ENCODE measurements around the gene VWA3B.
"Not testable (repeated sequence)": the region's sequence is repeated elsewhere in the genome, so short reads cannot be mapped to it uniquely, and the experiment has no call there.

Gene VWA3B

DNA sequence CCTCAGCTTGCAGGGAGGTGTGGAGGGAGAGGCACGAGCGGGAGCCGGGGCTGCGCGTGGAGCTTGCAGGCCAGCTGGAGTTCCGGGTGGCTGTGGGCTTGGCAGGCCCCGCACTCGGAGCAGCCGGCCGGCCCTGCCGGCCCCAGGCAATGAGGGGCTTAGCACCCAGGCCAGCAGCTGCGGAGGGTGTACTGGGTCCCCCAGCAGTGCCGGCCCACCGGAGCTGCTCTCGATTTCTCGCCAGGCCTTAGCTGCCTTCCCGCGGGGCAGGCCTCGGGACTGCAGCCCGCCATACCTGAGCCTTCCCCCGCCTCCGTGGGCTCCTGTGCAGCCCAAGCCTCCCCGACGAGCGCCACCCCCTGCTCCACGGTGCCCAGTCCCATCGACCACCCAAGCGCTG, 52.0 kb downstream of the VWA3B start:
- DNase-seq = not testable (repeated sequence)

DNA sequence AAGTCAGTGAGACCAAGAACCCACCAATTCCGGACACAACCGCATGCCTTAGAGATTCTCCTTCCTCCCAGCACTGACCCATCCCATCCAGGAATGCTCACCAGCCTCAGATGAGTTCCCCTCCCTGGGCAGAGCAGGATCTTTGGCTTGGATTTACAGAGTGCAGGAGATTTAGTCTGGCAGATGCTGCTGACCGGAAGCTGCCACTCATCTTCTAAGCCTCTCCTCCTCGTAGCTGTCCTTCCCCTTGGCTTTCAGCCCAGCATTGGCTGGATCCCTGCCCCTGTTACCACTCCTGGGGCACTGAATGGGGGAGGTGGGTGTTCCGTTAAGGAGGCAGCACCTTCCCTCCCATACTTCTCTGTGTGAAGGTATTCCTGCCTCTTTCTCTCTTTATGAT, 53.2 kb downstream of the VWA3B start:
- DNase-seq = peak; percentile 49 to 61

DNA sequence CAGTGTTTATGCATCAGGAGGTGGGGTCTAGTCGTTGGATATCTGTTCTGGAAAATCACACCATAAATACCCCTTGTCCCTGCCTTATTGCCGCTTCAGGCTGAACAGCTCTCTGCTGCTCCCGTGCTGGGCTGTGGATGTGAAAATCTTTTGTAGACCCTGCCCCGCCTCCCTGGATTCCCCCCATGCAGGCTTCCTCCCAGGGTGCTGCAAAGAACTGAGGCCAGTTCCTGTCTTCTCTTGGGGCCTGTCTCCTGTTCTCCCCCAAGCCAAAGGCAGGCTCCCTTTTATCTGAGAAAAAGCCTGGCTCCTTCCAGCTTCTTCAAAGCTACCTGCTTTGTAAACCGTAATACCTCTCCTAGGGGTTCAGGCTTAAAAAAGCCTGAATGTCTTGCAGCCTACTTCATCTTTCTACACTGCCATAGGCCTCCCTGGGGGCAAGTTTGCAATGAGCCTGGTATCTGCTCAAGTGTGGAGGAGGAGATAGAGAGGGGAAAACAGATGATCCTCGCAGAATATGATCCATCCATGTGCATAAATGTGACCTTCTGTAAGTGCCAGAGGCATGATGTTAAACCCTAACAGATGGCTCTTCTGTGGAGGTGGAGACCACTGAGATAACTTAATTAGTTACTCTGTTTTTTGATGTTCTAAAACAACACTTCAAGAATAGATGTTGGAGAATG, 55.3 kb downstream of the VWA3B start:
- DNase-seq = peak; percentile 88 to 95

DNA sequence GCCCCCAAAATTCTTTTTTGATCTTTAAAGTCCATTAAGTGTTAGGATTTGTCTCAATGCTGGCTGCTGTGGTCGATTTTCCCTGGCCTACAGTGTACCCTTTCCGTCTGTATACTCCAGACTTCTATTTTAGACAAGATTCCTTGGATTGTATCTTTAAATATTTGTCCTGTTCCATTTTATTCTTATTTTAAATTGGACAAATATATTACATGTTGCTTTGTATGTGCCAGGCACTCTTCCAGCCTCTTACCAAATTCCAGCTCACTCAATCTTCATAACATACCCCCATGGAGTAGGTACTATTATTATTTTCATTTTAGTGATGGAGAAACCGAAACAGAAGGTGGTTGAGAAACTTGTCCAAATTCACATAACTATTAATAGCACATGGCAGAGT, 58.1 kb downstream of the VWA3B start:
- DNase-seq = no peak

DNA sequence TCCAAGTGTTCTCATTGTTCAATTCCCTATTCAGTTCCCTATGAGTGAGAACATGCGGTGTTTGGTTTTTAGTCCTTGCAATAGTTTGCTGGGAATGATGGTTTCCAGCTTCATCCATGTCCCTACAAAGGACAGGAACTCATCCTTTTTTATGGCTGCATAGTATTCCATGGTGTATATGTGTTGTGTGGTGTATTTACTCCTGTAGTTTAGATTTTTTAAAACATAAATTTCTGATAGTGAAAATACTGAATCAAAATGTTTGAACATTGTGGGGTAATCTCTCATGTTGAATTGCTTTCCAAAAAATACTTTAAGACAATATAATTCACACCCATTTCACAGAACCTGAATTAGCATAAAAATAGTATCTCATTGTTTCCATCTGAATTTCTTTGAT, 60.9 kb downstream of the VWA3B start:
- DNase-seq = not testable (repeated sequence)

DNA sequence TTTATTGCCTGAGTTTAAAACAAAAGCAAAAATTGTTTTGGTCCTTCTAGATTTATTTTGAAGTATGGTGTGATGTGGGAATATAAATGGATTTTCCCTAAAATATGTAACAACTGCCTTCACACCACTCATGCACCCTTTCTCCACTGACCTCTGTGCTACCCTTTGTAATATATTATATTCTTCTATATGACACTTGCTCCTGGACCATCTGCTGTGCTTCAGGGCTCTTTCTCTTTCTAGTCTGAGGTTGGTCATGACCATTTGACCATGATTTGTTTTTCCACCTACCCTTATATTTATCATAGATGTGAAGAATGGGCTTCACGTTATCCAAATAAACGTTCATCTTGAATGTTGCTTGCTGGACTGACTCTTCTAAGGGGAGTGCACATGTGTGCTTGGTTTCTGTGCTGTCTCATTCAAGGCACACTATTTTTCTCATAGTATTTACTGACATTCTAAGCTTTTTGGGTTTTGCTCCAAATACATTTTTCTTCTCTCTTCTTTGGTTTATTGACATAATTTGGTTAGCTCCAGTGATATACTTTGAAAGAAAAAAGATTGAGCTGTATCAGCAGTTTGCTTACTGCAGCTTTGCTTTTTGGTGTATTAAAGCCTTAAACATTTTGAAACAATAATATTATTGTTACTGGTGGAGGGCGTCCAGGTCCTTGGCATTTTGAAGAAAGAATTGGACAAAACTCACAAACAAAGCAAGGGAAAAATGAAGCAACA, 61.8 kb downstream of the VWA3B start:
- DNase-seq = no peak

DNA sequence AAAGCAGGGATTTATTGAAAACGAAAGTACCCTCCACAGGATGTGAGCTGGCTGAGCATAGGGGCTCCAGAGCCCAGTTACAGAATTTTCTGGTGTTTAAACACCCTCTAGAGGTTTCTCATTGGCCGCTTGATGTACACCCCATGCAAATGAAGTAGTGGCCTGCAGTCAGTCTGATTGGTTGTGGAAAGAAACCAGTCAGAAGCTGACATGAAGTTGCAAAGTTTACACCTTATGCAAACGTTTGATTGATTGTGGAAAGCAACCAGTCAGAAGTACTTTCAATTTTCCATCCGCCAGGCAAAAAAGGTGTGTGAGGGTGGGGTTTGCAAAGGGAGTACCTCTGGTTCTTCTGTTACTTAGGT, 62.3 kb downstream of the VWA3B start:
- no peak for DNase-seq

DNA sequence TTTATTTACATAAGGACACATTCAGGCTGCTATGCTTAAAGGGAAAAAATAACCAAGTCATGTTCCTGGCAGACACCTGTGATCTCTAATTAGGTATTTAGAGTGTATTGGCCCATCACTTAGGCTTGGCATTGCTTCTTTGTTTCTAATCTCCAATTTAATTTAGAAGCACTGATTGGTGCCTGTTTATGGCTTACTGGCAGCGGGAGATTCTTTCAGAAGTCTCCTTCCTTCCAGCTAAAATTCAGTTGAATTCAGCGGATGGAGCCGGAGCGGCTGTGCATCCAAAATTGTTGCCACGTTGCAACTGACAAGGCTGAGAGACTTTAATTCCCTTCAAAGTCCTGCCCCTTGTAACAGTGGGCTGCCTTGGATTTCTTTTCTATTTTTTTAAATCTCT, 66.5 kb downstream of the VWA3B start:
- no peak for DNase-seq

DNA sequence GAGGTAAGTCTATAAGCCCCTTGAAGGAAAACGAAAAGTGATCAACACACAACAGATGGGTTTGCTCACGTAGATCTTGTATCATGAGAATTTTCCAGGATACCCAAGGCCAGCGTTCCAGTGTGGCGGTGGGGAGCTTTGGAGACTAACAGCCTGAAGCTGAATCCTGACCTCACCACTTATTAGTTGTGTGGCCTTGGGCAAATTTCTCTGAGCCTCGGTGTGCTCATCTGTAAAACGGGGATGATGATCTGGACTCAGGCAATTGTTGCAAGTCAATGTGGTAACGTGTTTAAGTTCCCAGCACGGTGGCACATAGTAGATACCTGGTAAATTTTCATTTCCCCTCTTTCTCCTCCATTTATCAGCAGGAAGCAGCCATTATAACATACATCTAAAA, 68.3 kb downstream of the VWA3B start:
- no peak for DNase-seq

DNA sequence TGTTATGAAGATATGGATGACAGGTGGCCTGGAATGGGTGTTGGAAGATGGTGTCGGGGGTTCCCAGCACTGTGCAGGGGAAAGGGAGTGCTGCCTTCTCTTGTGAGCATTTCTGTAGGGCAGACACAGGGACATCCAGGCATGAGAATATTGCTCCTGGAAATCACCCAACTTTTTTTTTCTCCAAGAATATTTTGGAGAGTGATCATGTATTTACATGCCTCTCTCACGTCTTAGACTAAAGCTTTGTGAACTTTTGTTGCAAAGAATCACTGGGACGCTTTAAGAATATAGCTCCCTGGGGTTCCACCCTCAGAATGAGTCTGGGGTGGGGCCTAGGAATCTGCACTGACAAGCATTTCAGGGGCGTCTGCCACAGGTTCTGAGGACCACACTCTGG, 68.7 kb downstream of the VWA3B start:
- no peak for DNase-seq

DNA sequence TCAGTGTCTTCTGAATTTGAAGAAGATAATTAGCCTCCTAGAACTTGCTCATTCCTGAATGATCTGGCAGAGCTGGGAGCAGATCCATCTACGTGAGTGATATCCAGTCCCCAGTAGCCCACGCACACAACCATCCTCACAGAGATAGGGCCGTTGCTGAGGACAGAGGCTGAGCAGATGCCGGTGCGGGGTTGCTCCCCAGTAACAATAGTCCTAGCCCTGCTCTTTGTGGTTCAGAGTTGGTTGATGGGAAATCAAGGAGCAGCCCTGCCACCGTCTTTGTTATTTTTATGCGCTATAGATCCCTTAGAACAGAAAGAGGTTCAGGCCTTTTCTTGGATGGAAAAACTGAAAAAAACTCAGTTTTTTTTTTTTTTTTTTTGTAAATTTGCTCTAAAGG, 69.3 kb downstream of the VWA3B start:
- no peak for DNase-seq

DNA sequence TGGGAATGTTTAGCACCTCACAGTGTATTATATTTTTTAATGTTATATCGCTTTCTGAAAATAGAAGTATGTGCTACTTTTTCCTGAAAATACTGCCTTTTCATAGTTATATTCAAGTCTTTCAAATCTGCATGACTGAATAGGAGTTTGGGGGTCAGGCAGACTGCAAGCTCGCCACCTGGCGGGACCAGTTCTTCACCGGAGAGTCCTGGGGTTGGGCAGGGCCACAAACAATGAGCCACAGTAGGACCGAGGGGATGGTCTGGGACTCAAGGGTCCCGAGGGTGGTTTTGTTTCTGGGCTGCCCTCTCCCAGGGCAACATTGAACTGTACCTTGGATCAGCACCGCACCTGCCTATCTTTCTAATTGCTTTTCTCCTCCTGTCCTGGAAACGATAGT, 70.6 kb downstream of the VWA3B start:
- no peak for DNase-seq

DNA sequence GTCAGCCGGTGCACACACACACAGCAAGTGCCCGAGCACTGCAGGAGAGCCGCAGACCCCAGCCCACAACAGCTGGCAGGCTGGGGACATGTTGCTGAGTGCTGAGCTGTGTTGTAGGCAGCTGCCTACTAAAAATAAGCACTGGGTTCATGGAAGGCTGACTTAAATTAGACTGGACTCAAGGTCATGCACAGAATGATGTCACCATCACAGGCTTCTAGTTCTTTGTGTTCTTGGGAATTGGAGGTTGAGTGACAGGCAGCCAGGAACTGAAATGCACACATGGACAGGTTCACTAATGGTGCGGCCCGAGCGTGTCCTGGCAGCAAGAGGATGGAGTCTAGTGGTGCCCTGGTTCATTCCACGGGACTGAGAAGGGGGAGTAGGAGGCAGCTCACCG, 71.3 kb downstream of the VWA3B start:
- no peak for DNase-seq

DNA sequence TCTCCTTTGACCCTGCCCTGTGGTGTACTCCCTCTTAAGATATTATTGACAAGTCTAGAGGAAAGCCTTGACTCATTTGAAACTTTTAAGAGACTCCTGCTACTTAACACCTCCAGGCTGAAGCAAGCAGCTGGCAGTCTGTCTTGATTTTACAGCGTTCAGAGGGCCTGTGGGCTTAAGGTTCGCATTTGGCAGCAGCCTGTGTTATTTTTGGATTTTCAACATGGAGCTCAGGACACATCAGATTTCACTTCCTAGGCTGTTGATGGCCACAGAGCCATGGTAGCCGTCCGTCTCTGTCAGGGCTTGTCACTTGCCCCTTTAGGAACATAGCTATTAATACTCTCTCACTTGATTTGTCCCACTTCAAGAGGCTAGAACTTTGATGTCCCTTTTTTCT, 73.6 kb downstream of the VWA3B start:
- DNase-seq = no peak

DNA sequence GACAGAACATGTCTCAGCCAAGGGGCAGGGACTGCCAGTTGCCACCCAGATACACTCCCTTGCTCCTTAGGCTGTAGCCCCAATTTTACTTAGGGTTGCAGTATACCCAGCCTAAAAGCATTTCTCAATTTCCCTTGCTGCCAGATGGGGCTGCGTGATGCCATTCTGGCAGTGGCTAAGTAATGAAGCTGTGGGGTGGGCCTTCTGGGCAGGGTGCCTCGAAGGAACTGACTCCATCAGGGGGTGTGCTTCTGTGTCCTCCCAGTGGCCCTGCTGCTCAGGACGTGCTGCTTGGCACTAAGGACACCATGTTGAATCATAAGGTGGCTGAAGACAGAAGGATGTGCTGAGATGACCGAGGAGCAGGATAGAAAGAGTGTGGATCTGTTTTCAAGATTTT, 74.2 kb downstream of the VWA3B start:
- DNase-seq = peak in 1 of 2 experiments; percentile 5

DNA sequence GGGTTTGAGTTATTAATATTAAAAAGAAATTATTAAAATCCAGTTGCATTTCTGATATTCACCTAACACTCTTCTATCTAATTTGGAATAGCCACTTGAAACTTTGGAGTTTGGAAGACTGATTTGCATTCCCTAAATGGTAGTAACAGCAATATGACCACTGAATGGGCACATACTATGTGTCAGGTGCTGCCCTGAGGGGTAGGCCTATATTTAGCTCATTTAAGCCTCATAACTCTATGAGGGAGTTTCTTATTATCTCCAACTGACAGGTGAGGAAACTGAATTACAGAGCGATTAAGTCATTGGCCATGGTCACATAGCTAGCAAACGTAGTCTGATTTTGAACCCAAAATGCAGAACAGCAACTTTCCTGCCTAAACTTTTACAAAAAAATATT, 77.3 kb downstream of the VWA3B start:
- no peak for DNase-seq

DNA sequence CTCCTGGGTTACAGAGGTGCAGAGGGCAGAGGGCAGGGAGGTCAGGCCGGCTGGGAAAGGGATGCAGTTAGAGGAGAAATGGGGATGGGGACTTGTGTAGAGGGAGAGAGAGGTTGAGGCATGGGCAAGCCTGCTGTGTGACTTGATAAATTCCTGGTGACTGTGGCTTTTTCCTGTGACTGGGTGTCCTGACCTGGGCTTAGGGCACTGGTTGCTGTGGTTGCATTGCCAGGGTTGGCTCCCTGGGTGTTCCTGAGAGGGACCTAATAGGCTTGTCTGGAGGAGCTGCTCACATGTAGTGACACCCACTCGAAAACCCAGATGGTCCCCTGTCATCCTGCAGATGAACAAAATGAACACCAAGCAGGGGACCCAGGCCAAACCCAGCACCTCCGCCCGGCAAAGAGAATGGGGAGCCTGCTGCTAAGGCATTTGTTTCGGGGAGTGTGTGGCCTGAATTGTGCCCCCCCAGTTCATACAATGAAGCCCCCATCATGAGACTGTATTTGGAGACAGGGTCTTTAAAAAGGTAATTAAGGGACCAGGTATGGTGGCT, 78.6 kb downstream of the VWA3B start:
- DNase-seq = no peak

DNA sequence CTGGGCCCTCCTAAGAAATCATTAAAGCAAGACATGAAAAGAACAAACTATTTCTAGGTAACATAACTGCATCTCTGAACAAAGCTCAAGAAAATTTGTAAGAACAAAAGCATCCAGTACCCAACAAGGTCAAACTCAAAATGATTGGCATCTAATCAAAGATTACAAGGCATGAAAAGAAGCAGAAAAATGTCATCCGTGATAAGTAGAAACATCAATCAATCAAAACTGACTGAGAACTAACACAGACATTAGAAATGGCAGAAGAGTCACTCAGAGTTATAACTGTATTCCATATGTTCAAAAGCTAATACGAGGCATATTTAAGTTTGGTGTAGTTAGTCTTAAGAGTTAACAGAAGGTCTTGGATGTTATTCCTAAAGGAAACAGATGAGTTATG, 80.9 kb downstream of the VWA3B start:
- DNase-seq = no peak

DNA sequence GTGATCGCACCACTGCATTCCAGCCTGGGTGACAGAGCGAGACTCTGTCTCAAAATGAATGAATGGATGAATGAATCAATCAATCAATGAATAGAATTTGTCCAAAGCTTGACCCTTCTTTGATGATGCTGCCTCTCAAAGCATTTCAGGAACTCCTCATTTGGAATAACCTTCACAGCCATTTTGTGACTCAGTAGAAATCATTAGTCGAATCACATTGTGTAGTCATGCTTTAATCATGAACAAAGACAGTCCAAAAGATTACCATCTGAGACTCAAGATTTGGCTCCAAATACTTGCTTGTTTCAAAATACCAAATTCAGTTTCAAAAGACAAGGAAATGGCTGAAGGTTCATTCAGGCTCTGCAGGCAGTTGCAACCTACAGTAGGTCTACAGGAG, 83.1 kb downstream of the VWA3B start:
- no peak for DNase-seq

DNA sequence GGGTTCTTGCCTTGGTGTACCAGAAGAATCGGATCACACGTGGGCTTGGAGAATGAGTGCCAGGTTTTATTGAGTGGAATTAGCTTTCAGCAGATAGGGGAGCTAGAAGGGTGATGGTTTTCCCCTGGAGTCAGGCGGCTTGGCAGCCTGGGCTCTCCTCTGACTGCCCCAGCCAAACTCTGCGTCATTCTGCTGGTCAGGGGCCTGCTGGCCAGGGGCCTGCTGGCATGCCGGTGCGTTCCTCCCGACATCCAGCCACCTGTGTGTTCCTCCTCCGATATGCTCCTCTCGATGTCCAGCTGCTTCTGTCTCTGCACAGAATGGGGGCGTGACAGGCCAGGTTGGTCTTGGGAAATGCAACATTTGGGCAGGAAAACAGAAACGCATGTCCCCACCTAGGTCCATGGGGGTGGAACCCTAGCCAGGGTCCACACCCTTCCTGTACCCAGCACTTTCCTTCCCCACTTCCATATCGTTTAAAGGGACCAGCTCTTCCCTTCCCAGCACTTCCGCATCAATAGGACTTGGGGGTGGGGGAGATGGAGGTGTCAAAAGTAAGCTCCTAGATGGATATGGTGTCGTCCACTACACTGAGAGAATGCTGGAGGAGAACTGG, 85.3 kb downstream of the VWA3B start:
- DNase-seq = no peak

DNA sequence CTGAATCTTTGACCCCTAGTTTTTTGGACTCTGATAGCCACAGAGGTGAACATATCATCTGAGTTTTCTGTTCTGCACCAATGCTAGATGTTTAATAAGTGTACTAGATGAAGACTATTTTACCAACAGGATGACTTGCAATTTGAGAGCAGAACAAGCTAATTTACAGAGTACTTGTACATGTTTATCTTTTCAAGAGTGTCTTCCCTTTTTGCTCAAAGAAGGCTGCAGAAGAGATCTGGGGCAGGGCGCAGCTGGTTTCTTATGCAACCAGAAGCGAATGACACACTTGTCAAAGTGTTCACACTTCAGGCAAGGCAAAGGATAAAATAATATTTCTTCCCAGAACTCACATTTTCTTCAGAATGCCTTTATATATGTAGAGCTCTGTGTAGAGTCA, 86.0 kb downstream of the VWA3B start:
- DNase-seq = no peak

DNA sequence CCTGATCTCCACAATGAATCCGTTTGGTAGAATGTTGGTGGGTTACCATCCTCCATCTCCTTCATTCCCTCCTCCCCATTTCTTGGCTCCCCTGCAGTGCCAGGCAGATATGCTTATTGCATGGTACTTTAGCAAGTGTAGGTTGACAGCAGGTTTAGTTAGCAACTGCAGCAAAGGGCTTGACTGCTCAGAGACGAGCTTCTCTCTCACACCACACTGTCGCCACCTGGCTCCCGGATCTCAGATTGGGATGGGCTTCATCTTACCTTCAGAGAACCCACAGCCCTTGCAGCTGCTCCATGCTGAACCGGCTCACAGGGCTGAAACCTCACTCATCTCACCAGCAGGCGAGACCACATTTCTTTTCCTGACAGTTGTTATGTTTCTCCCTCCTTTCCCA, 88.8 kb downstream of the VWA3B start:
- peak in 1 of 2 experiments; percentile 58 for DNase-seq

DNA sequence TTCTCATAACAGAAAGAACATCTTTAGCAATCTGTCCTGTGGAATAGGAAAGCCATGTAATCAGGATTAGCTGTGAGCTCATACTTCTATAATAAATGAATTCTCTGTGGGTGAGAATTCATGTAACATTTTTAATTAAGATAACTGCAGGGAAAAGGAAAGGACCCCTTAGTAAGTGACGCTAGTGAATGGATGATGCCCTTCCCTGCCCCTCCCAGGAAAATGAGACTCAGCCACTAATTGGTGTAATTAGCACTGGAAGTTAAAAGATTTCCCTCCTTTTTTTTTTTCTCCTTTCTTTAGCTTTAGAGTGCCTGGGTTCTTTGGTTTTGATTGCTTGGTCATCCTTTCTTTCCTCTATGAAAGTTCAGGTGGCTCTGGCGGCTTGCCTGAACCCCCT, 90.3 kb downstream of the VWA3B start:
- DNase-seq = no peak

DNA sequence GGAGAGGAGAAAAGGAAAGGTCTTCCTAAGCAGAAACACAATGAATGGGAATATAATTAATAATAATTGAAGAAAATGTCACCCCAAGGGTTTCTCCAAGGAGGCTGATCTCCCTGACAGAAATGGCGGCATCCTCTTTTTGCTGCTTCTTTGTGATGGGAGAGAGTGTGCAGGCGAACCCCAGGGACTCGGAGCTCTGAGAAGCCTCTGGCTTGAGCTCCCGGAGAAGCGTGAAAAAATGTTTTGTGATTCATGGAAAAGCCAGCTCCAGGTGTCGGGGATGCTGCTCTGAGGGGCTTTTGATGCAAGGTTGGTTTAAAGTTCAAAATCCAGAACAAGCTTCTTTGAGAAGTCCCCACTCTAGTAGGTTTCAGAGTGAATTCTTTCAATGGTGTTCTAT, 91.0 kb downstream of the VWA3B start:
- DNase-seq = no peak

All from NCI-H524 (cell line).